ENCODE data around the gene CDK19. TPM values are rescaled to one million over a fixed set of nuclear protein-coding genes. Genes with fewer than 3 reads are reported as not detected.

Gene CDK19
- total RNA-seq, 2 donors from 2014 or later, result 16.8 to 20.8 TPM

DNA sequence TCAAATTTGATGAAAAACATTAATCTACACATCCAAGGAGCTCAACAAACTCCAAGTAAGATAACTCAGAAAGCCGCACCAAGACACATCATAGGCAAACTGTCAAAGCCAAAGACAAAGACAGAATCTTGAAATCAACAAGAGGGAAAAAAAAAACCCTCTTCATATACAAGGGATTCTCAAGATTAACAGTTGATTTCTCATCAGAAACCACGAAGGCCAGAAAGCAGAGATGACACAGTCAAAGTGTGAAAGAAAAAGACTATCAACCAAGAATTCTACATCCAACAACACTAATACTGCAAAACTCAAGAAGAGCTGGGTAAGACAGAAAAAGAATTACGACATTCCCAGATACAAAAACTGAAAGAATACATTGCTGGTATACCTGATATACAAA is 73.8 kb downstream of the CDK19 start:
- peaks cover 58% of the 10 kb centered on the region for H3K36me3 Mint-ChIP-seq (ENCODE audit: low read depth)
- H3K9me3 Mint-ChIP-seq, result peaks cover 43% of the 10 kb centered on the region
- TF ChIP-seq, protein P1, sequence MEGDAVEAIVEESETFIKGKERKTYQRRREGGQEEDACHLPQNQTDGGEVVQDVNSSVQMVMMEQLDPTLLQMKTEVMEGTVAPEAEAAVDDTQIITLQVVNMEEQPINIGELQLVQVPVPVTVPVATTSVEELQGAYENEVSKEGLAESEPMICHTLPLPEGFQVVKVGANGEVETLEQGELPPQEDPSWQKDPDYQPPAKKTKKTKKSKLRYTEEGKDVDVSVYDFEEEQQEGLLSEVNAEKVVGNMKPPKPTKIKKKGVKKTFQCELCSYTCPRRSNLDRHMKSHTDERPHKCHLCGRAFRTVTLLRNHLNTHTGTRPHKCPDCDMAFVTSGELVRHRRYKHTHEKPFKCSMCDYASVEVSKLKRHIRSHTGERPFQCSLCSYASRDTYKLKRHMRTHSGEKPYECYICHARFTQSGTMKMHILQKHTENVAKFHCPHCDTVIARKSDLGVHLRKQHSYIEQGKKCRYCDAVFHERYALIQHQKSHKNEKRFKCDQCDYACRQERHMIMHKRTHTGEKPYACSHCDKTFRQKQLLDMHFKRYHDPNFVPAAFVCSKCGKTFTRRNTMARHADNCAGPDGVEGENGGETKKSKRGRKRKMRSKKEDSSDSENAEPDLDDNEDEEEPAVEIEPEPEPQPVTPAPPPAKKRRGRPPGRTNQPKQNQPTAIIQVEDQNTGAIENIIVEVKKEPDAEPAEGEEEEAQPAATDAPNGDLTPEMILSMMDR (conservative IDR thresholded peaks at IDR 0.05), result no peak
- H3K4me1 ChIP-seq (ENCODE audit: control insufficient read depth, insufficient read depth, low read length), result no peaks in the 10 kb centered on the region
- H3K4me1 Mint-ChIP-seq, result peaks cover 1% of the 10 kb centered on the region
- H3K27ac ChIP-seq (ENCODE audit: low read depth, low read length), result no peak overlapping the region
- DNase-seq, result no peak
- H3K9ac ChIP-seq (ENCODE audit: extremely low read depth, low read length, poor library complexity, severe bottlenecking), result no peak overlapping the region
- no peak overlapping the region for H3K27ac Mint-ChIP-seq
- no peaks in the 10 kb centered on the region for H3K27me3 ChIP-seq (ENCODE audit: control insufficient read depth, insufficient read depth, low read length, poor library complexity, severe bottlenecking)
- 93% methylated on average over 3 of the region's 3 CpGs; no CpG with 5 or more reads in 1 of the 2 experiments for WGBS, 2 experiments (ENCODE audit: insufficient coverage in 1 of 2, insufficient read length in 1 of 2)
- peak overlapping the region; percentile 25 for H3K4me3 ChIP-seq (ENCODE audit: low read length)
- H3K4me3 Mint-ChIP-seq, result no peak overlapping the region
- peaks cover 44% of the 10 kb centered on the region for H3K36me3 ChIP-seq (ENCODE audit: control insufficient read depth, insufficient read depth, low read length)
- H3K9me3 ChIP-seq (ENCODE audit: control insufficient read depth, low read length), result peaks cover 52% of the 10 kb centered on the region
- H3K27me3 Mint-ChIP-seq (ENCODE audit: insufficient read depth), result peaks cover 2% of the 10 kb centered on the region

DNA sequence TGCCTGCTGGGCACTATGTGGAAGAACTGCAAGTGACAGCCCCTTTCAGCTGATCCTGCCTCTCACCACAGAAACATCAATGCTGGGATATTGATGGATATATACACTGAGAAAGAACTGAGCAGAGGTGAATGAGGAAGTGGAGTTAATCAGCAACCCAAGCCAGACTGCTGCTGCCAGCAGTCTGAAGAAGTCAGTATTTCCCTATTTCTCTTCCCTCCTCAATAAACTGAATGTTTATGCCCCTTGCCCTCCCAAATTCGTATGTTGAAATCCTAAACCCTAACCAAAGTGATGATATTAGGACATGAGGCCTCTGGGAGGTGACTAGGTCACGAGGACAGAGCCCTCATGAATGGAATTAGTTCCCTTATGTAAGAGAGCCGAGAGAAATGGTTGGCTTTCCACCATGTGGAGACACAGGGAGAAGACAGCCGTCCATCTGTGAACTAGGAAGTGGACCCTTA is 76.3 kb downstream of the CDK19 start:
- Histone ChIP-seq H3K27ac (ENCODE audit: low read depth, low read length) (no peak overlapping the region), H3K4me1 (ENCODE audit: control insufficient read depth, insufficient read depth, low read length) (no peaks in the 10 kb centered on the region), H3K9me3 (ENCODE audit: control insufficient read depth, low read length) (peaks cover 40% of the 10 kb centered on the region), H3K9ac (ENCODE audit: extremely low read depth, low read length, poor library complexity, severe bottlenecking) (no peak overlapping the region), H3K27me3 (ENCODE audit: control insufficient read depth, insufficient read depth, low read length, poor library complexity, severe bottlenecking) (no peaks in the 10 kb centered on the region), H3K4me3 (ENCODE audit: low read length) (no peak overlapping the region), H3K36me3 (ENCODE audit: control insufficient read depth, insufficient read depth, low read length) (peaks cover 35% of the 10 kb centered on the region)
- no peak overlapping the region for H3K4me3 Mint-ChIP-seq
- peaks cover 42% of the 10 kb centered on the region for H3K36me3 Mint-ChIP-seq (ENCODE audit: low read depth)
- peaks cover 2% of the 10 kb centered on the region for H3K27me3 Mint-ChIP-seq (ENCODE audit: insufficient read depth)
- H3K27ac Mint-ChIP-seq, result no peak overlapping the region
- WGBS, 2 experiments (ENCODE audit: insufficient coverage in 1 of 2, insufficient read length in 1 of 2), result 81 to 91% methylated on average over 3 to 4 of the region's 4 CpGs
- no peak for DNase-seq
- no peaks in the 10 kb centered on the region for H3K4me1 Mint-ChIP-seq
- TF ChIP-seq, protein P1 (conservative IDR thresholded peaks at IDR 0.05), result no peak
- H3K9me3 Mint-ChIP-seq, result peaks cover 35% of the 10 kb centered on the region

DNA sequence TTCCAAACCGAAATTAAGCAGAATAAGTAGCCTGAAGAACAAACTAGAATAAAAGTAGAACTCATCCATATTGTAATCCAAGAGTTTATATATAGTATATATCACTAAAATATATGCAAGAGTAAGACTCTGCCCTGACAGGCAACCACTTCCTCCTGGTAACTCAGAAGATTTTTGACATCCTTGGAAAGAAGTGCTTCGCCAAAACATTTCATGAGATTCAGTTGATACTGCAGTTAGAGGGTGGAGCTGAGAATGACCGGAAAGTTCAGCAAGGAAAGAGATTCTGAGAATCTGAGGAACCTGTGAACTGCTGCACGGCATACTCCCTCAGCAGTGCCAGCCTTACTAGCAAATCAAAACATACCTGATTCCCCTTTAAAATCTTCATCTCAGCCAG is 79.6 kb downstream of the CDK19 start:
- H3K36me3 Mint-ChIP-seq (ENCODE audit: low read depth), result peaks cover 15% of the 10 kb centered on the region
- H3K27ac Mint-ChIP-seq, result no peak overlapping the region
- WGBS, 2 experiments (ENCODE audit: insufficient coverage in 1 of 2, insufficient read length in 1 of 2), result 88 to 100% methylated on average over 1 to 3 of the region's 4 CpGs
- no peaks in the 10 kb centered on the region for H3K27me3 ChIP-seq (ENCODE audit: control insufficient read depth, insufficient read depth, low read length, poor library complexity, severe bottlenecking)
- peaks cover 7% of the 10 kb centered on the region for H3K9me3 ChIP-seq (ENCODE audit: control insufficient read depth, low read length)
- H3K9ac ChIP-seq (ENCODE audit: extremely low read depth, low read length, poor library complexity, severe bottlenecking), result no peak overlapping the region
- H3K4me1 Mint-ChIP-seq, result no peaks in the 10 kb centered on the region
- no peak overlapping the region for H3K27ac ChIP-seq (ENCODE audit: low read depth, low read length)
- TF ChIP-seq, protein P1 (conservative IDR thresholded peaks at IDR 0.05), result no peak
- no peak overlapping the region for H3K4me3 Mint-ChIP-seq
- peaks cover 9% of the 10 kb centered on the region for H3K36me3 ChIP-seq (ENCODE audit: control insufficient read depth, insufficient read depth, low read length)
- no peaks in the 10 kb centered on the region for H3K27me3 Mint-ChIP-seq (ENCODE audit: insufficient read depth)
- H3K4me3 ChIP-seq (ENCODE audit: low read length), result no peak overlapping the region
- no peak for DNase-seq
- no peaks in the 10 kb centered on the region for H3K4me1 ChIP-seq (ENCODE audit: control insufficient read depth, insufficient read depth, low read length)
- peaks cover 5% of the 10 kb centered on the region for H3K9me3 Mint-ChIP-seq
